H9 (cell line): ENCODE results near the gene ERO1B. TPM values are rescaled to one million over a fixed set of nuclear protein-coding genes. Genes with fewer than 3 reads are reported as not detected.

Source experiments
- DNase-seq: peaks from one replicate; pipeline ENCODE4 v3.0.0-alpha.2; 2017
- H2AFZ ChIP-seq: one replicate; pipeline ENCODE4 v1.6.1; 2013; ENCODE audit warnings: mild to moderate bottlenecking, low read length, control low read depth, moderate library complexity
- H2AK5ac ChIP-seq: 2 replicates; pipeline ENCODE4 v1.6.1; 2013; ENCODE audit warnings: low read length, control low read depth, mixed read lengths; ENCODE audit not compliant: insufficient read length
- H2BK120ac ChIP-seq: one replicate; pipeline ENCODE4 v1.6.1; 2013; ENCODE audit warnings: low read depth, mild to moderate bottlenecking, low read length, control low read depth, inconsistent platforms; ENCODE audit not compliant: poor library complexity, severe bottlenecking
- H2BK12ac ChIP-seq: 2 replicates; pipeline ENCODE4 v1.6.1; 2013; ENCODE audit warnings: low read length, control low read depth, mixed read lengths, low read depth; ENCODE audit not compliant: insufficient read length
- H2BK15ac ChIP-seq: 2 replicates; pipeline ENCODE4 v1.6.1; 2013; ENCODE audit warnings: low read depth, low read length, control low read depth
- H2BK20ac ChIP-seq: one replicate; pipeline ENCODE4 v1.6.1; 2013; ENCODE audit warnings: low read depth, mild to moderate bottlenecking, low read length, control low read depth, inconsistent platforms; ENCODE audit not compliant: poor library complexity, severe bottlenecking
- H2BK5ac ChIP-seq: 2 replicates; pipeline ENCODE4 v1.6.1; 2013; ENCODE audit warnings: low read length, control low read depth, mixed read lengths; ENCODE audit not compliant: insufficient read length
- H3K14ac ChIP-seq: 2 replicates; pipeline ENCODE4 v1.6.1; 2013; ENCODE audit warnings: low read length, control low read depth; ENCODE audit not compliant: insufficient read depth
- H3K18ac ChIP-seq: 2 replicates; pipeline ENCODE4 v1.6.1; 2013; ENCODE audit warnings: low read depth, mild to moderate bottlenecking, mixed read lengths, low read length, control low read depth; ENCODE audit not compliant: insufficient read length
- H3K23ac ChIP-seq: 2 replicates; pipeline ENCODE4 v1.6.1; 2013; ENCODE audit warnings: low read length, control low read depth, mixed read lengths, low read depth; ENCODE audit not compliant: insufficient read length
- H3K23me2 ChIP-seq: 2 replicates; pipeline ENCODE4 v1.6.1; 2013; ENCODE audit warnings: low read depth, mild to moderate bottlenecking, mixed read lengths, low read length, control low read depth; ENCODE audit not compliant: insufficient read length, poor library complexity, severe bottlenecking
- H3K27ac ChIP-seq: 2 replicates; pipeline ENCODE4 v1.5.1; 2013; ENCODE audit warnings: low read length, control low read depth, mixed read lengths, low read depth; ENCODE audit not compliant: insufficient read length
- H3K27me3 ChIP-seq: 2 replicates; pipeline ENCODE4 v1.6.1; 2013; ENCODE audit warnings: low read length, control low read depth, inconsistent platforms; ENCODE audit not compliant: insufficient read depth
- H3K4ac ChIP-seq: 2 replicates; pipeline ENCODE4 v1.6.1; 2013; ENCODE audit warnings: low read depth, mild to moderate bottlenecking, control low read depth, inconsistent platforms, low read length, moderate library complexity
- H3K4me1 ChIP-seq: 2 replicates; pipeline ENCODE4 v1.6.1; 2013; ENCODE audit warnings: low read length, control low read depth, inconsistent platforms; ENCODE audit not compliant: insufficient read depth
- H3K4me2 ChIP-seq: 2 replicates; pipeline ENCODE4 v1.6.1; 2013; ENCODE audit warnings: low read length, control low read depth, mixed read lengths; ENCODE audit not compliant: insufficient read length, insufficient read depth
- H3K56ac ChIP-seq: 2 replicates; pipeline ENCODE4 v1.6.1; 2013; ENCODE audit warnings: low read depth, mild to moderate bottlenecking, mixed read lengths, low read length, control low read depth; ENCODE audit not compliant: insufficient read length
- H3K79me1 ChIP-seq: 2 replicates; pipeline ENCODE4 v1.6.1; 2013; ENCODE audit warnings: low read depth, mild to moderate bottlenecking, moderate library complexity, low read length, control low read depth, inconsistent platforms; ENCODE audit not compliant: insufficient read depth, poor library complexity, severe bottlenecking
- H3K79me2 ChIP-seq: 2 replicates; pipeline ENCODE4 v1.6.1; 2013; ENCODE audit warnings: low read length, control low read depth, inconsistent platforms; ENCODE audit not compliant: insufficient read depth
- H3K9ac ChIP-seq: 2 replicates; pipeline ENCODE4 v1.6.1; 2013; ENCODE audit warnings: low read length, control low read depth, mixed read lengths; ENCODE audit not compliant: insufficient read length; ENCODE audit errors: extremely low read depth
- H3K9me3 ChIP-seq: one replicate; pipeline ENCODE4 v1.6.1; 2013; ENCODE audit warnings: low read depth, low read length, inconsistent platforms; ENCODE audit not compliant: control insufficient read depth
- H3T11ph ChIP-seq: one replicate; pipeline ENCODE4 v1.6.1; 2013; ENCODE audit warnings: mild to moderate bottlenecking, low read length, control low read depth, inconsistent platforms
- H4K20me1 ChIP-seq: one replicate; pipeline ENCODE4 v1.6.1; 2013; ENCODE audit not compliant: control insufficient read depth, insufficient read length, insufficient read depth
- H4K5ac ChIP-seq: 2 replicates; pipeline ENCODE4 v1.6.1; 2013; ENCODE audit warnings: low read depth, mild to moderate bottlenecking, mixed read lengths, low read length, control low read depth; ENCODE audit not compliant: insufficient read length
- H4K8ac ChIP-seq: replicated peaks from 2 replicates; pipeline ENCODE4 v1.6.1; 2013; ENCODE audit warnings: low read length, control low read depth, mixed read lengths, low read depth; ENCODE audit not compliant: insufficient read length
- H4K91ac ChIP-seq: 2 replicates; pipeline ENCODE4 v1.6.1; 2013; ENCODE audit warnings: low read depth, mild to moderate bottlenecking, moderate library complexity, mixed read lengths, low read length, control low read depth; ENCODE audit not compliant: insufficient read length
- H3K27ac Mint-ChIP-seq, 3 experiments: 2 replicates in 2 of 3; 3 replicates in 1 of 3; pipeline ENCODE4 v1.8.0; 2020 to 2021; ENCODE audit warnings: mixed read lengths in 3 of 3, mild to moderate bottlenecking in 1 of 3, moderate library complexity in 1 of 3
- H3K27me3 Mint-ChIP-seq: 2 replicates; pipeline ENCODE4 v1.8.0; 2021; ENCODE audit warnings: low read depth, mild to moderate bottlenecking, moderate library complexity, mixed read lengths
- H3K36me3 Mint-ChIP-seq, 3 experiments: 2 replicates in 2 of 3; 3 replicates in 1 of 3; pipeline ENCODE4 v1.8.0; 2020 to 2021; ENCODE audit warnings: low read depth in 3 of 3, mixed read lengths in 3 of 3; ENCODE audit not compliant: insufficient read depth in 1 of 3
- H3K4me1 Mint-ChIP-seq, 2 experiments: 2 replicates each; pipeline ENCODE4 v1.8.0; 2020; ENCODE audit warnings: mixed read lengths in 2 of 2
- H3K4me3 Mint-ChIP-seq, 2 experiments: 2 replicates in 1 of 2; 3 replicates in 1 of 2; pipeline ENCODE4 v1.8.0; 2020 to 2021; ENCODE audit warnings: mild to moderate bottlenecking in 2 of 2, mixed read lengths in 2 of 2, moderate library complexity in 1 of 2
- H3K9me3 Mint-ChIP-seq, 2 experiments: 2 replicates in 1 of 2; 3 replicates in 1 of 2; pipeline ENCODE4 v1.8.0; 2020; ENCODE audit warnings: mild to moderate bottlenecking in 2 of 2, mixed read lengths in 2 of 2, moderate library complexity in 1 of 2
- CTCF ChIP-seq: fragments of 200-600 bp; sonication (generic); conservative IDR thresholded peaks from 3 replicates; pipeline ENCODE4 v1.8.0; 2021; ENCODE audit warnings: antibody characterized with exemption, mild to moderate bottlenecking
- total RNA-seq: library from RNA; stranded (reverse); gene quantifications from 2 replicates; pipeline ENCODE4 v1.2.1, GENCODE V29; 2021

The ERO1B gene
- total RNA-seq, 1 experiment from 2014 or later: 1.5 TPM

GRCh38 chr1:236261898-236262297 is 19.9 kb downstream of the ERO1B start:
- no peak overlapping the region for H3K14ac ChIP-seq
- H3K27ac ChIP-seq: no peak overlapping the region
- no peak overlapping the region for H4K8ac ChIP-seq
- H3K9ac ChIP-seq: no peak overlapping the region
- no peak overlapping the region for H3K4ac ChIP-seq
- peaks cover 0 to 3% of the 10 kb centered on the region in 2 experiments; a peak in 1 of 4 replicates for H3K4me1 Mint-ChIP-seq
- H2BK20ac ChIP-seq: no peak overlapping the region
- H3K9me3 ChIP-seq: no peaks in the 10 kb centered on the region
- no peak overlapping the region for H2BK5ac ChIP-seq
- H2BK12ac ChIP-seq: no peak overlapping the region
- no peak overlapping the region for H3T11ph ChIP-seq
- H3K56ac ChIP-seq: no peak overlapping the region
- H2AK5ac ChIP-seq: no peak overlapping the region
- no peak overlapping the region for H3K27ac Mint-ChIP-seq
- H3K23me2 ChIP-seq: no peaks in the 10 kb centered on the region
- no peaks in the 10 kb centered on the region for H3K79me1 ChIP-seq
- H3K4me2 ChIP-seq: no peak overlapping the region
- peaks cover 23 to 35% of the 10 kb centered on the region in 2 experiments for H3K9me3 Mint-ChIP-seq
- no peak overlapping the region for H3K18ac ChIP-seq
- no peaks in the 10 kb centered on the region for H3K79me2 ChIP-seq
- no peak for TF ChIP-seq CTCF
- no peak for DNase-seq
- H3K27me3 ChIP-seq: no peaks in the 10 kb centered on the region
- H2AFZ ChIP-seq: no peak overlapping the region
- no peaks in the 10 kb centered on the region; the same call in 1 of the 2 replicates for H3K27me3 Mint-ChIP-seq
- no peak overlapping the region for H3K23ac ChIP-seq
- H4K91ac ChIP-seq: no peak overlapping the region
- H4K20me1 ChIP-seq: no peaks in the 10 kb centered on the region
- no peak overlapping the region for H2BK120ac ChIP-seq
- H2BK15ac ChIP-seq: no peak overlapping the region
- H3K36me3 Mint-ChIP-seq: peaks cover 12 to 34% (median 20%) of the 10 kb centered on the region in 3 experiments
- H4K5ac ChIP-seq: no peak overlapping the region
- no peak overlapping the region for H3K4me3 Mint-ChIP-seq
- no peaks in the 10 kb centered on the region for H3K4me1 ChIP-seq
